ENCODE measurements around the gene ACVR1. TPM values are rescaled to one million over a fixed set of nuclear protein-coding genes. Genes with fewer than 3 reads are reported as not detected.

ACVR1 gene
- total and polyA plus RNA-seq, 2 of the 13 experiments (the other 11 are each of a cell fraction or from before 2014, with no cell fraction given): 2.3 to 5.4 TPM

DNA sequence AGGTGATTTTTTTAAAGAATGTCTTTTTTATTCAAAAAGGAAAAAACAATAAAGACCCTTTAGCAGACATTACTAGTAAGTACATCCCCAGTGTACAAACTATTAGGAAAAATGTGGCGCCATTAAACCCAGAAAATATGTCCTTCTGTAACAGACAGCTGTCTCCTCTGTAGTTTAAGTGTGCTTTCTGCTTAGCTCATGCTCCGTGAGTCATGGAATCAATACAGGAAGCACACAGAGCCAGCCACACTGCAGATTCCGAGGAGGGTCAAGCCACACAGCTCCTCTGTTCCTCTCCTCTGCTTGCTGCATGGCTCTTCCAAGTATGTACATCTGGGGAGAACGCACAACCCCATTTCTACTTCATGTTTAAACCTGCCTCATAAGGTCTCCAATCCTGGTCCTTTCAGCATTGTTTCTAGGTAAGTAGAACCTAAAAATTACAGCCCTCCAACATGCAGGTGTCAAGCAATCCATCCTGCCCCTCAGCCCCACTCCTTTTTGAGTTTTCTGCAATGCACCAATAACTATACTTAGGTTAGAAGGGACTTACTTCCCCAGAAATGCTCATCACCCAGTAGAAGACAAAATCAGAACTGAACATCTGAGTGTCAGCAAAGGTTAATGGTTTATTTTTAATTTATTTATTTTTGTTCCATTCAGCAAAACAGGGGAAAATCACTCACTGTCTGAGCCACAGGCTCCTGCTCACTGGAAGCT lies 37.5 kb downstream of the ACVR1 start (continued):
- peak; percentile 53; the same call in 1 of the 2 replicates for TF ChIP-seq ZNF616 (CRISPR knock-in tag; IDR thresholded peaks at IDR 0.05; ENCODE audit: low read depth)
- no peak for TF ChIP-seq ZSCAN25 (CRISPR knock-in tag; IDR thresholded peaks at IDR 0.05)
- TF ChIP-seq, protein P1, sequence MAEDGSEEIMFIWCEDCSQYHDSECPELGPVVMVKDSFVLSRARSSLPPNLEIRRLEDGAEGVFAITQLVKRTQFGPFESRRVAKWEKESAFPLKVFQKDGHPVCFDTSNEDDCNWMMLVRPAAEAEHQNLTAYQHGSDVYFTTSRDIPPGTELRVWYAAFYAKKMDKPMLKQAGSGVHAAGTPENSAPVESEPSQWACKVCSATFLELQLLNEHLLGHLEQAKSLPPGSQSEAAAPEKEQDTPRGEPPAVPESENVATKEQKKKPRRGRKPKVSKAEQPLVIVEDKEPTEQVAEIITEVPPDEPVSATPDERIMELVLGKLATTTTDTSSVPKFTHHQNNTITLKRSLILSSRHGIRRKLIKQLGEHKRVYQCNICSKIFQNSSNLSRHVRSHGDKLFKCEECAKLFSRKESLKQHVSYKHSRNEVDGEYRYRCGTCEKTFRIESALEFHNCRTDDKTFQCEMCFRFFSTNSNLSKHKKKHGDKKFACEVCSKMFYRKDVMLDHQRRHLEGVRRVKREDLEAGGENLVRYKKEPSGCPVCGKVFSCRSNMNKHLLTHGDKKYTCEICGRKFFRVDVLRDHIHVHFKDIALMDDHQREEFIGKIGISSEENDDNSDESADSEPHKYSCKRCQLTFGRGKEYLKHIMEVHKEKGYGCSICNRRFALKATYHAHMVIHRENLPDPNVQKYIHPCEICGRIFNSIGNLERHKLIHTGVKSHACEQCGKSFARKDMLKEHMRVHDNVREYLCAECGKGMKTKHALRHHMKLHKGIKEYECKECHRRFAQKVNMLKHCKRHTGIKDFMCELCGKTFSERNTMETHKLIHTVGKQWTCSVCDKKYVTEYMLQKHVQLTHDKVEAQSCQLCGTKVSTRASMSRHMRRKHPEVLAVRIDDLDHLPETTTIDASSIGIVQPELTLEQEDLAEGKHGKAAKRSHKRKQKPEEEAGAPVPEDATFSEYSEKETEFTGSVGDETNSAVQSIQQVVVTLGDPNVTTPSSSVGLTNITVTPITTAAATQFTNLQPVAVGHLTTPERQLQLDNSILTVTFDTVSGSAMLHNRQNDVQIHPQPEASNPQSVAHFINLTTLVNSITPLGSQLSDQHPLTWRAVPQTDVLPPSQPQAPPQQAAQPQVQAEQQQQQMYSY (CRISPR knock-in tag; IDR thresholded peaks at IDR 0.05): no peak
- TF ChIP-seq, protein P2, sequence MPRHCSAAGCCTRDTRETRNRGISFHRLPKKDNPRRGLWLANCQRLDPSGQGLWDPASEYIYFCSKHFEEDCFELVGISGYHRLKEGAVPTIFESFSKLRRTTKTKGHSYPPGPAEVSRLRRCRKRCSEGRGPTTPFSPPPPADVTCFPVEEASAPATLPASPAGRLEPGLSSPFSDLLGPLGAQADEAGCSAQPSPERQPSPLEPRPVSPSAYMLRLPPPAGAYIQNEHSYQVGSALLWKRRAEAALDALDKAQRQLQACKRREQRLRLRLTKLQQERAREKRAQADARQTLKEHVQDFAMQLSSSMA (CRISPR knock-in tag; IDR thresholded peaks at IDR 0.05): no peak
- TF ChIP-seq ZNF256 (CRISPR knock-in tag; conservative IDR thresholded peaks at IDR 0.05): no peak
- TF ChIP-seq, protein P3, sequence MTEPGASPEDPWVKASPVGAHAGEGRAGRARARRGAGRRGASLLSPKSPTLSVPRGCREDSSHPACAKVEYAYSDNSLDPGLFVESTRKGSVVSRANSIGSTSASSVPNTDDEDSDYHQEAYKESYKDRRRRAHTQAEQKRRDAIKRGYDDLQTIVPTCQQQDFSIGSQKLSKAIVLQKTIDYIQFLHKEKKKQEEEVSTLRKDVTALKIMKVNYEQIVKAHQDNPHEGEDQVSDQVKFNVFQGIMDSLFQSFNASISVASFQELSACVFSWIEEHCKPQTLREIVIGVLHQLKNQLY (CRISPR knock-in tag; IDR thresholded peaks at IDR 0.05): peak; percentile 84
- peak; percentile 82 for TF ChIP-seq GABPB1 (CRISPR knock-in tag; IDR thresholded peaks at IDR 0.05)
- TF ChIP-seq RXRA (CRISPR knock-in tag; IDR thresholded peaks at IDR 0.05): peak; percentile 23; the same call in 1 of the 2 replicates
- no peak for TF ChIP-seq HNRNPLL (IDR thresholded peaks at IDR 0.05; ENCODE audit: low read depth, low read length, poor library complexity, severe bottlenecking)
- peak; percentile 16 for TF ChIP-seq SKI (IDR thresholded peaks at IDR 0.05; ENCODE audit: partially characterized antibody)
- no peak for TF ChIP-seq ZNF3 (CRISPR knock-in tag; IDR thresholded peaks at IDR 0.05)
- peak; percentile 68; the same call in 1 of the 2 replicates for TF ChIP-seq ZNF230 (CRISPR knock-in tag; IDR thresholded peaks at IDR 0.05)
- peak; percentile 38; the same call in 1 of the 2 replicates for TF ChIP-seq NCOR1 (IDR thresholded peaks at IDR 0.05; ENCODE audit: borderline replicate concordance, low read length)
- no peak for TF ChIP-seq KLF9 (CRISPR knock-in tag; IDR thresholded peaks at IDR 0.05; ENCODE audit: low read depth)
- peak; percentile 51 for TF ChIP-seq CEBPG (CRISPR knock-in tag; IDR thresholded peaks at IDR 0.05)
- peak; percentile 48 for TF ChIP-seq NR2F6 (IDR thresholded peaks at IDR 0.05)
- TF ChIP-seq NR2F6 (CRISPR knock-in tag; IDR thresholded peaks at IDR 0.05): 0 out of 2 replicates have a peak, but pooled peaks have one; percentile 56
- TF ChIP-seq JUND (CRISPR knock-in tag; IDR thresholded peaks at IDR 0.05): peak; percentile 96
- no peak for TF ChIP-seq SMAD1 (CRISPR knock-in tag; IDR thresholded peaks at IDR 0.05; ENCODE audit: borderline replicate concordance, low read depth)
- no peak for TF ChIP-seq NONO (IDR thresholded peaks at IDR 0.05)
- TF ChIP-seq NONO (CRISPR knock-in tag; conservative IDR thresholded peaks at IDR 0.05): peak; percentile 68; the same call in 1 of the 2 replicates
- TF ChIP-seq, protein P4, sequence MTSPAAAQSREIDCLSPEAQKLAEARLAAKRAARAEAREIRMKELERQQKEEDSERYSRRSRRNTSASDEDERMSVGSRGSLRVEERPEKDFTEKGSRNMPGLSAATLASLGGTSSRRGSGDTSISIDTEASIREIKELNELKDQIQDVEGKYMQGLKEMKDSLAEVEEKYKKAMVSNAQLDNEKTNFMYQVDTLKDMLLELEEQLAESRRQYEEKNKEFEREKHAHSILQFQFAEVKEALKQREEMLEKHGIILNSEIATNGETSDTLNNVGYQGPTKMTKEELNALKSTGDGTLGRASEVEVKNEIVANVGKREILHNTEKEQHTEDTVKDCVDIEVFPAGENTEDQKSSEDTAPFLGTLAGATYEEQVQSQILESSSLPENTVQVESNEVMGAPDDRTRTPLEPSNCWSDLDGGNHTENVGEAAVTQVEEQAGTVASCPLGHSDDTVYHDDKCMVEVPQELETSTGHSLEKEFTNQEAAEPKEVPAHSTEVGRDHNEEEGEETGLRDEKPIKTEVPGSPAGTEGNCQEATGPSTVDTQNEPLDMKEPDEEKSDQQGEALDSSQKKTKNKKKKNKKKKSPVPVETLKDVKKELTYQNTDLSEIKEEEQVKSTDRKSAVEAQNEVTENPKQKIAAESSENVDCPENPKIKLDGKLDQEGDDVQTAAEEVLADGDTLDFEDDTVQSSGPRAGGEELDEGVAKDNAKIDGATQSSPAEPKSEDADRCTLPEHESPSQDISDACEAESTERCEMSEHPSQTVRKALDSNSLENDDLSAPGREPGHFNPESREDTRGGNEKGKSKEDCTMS (CRISPR knock-in tag; conservative IDR thresholded peaks at IDR 0.05): no peak
- peak; percentile 68; the same call in 1 of the 2 replicates for TF ChIP-seq NR2C2 (CRISPR knock-in tag; IDR thresholded peaks at IDR 0.05; ENCODE audit: borderline replicate concordance)
- peak; percentile 84; the same call in 1 of the 2 replicates for TF ChIP-seq ZSCAN29 (CRISPR knock-in tag; conservative IDR thresholded peaks at IDR 0.05)
